GM21576 (cell line): ENCODE data around the gene RGS7.
"Not testable (repeated sequence)": the region's sequence is repeated elsewhere in the genome, so short reads cannot be mapped to it uniquely, and the experiment has no call there.

Experiments
- ATAC-seq: cut with Tn5 transposase; IDR thresholded peaks from one replicate; pipeline ENCODE4 v1.9.1; 2021; ENCODE audit warnings: mild to moderate bottlenecking, moderate library complexity; ENCODE audit not compliant: unreplicated experiment

RGS7 gene

GRCh38 chr1:240941701-240942370, 415.2 kb downstream of the RGS7 start:
- ATAC-seq, result no peak

DNA sequence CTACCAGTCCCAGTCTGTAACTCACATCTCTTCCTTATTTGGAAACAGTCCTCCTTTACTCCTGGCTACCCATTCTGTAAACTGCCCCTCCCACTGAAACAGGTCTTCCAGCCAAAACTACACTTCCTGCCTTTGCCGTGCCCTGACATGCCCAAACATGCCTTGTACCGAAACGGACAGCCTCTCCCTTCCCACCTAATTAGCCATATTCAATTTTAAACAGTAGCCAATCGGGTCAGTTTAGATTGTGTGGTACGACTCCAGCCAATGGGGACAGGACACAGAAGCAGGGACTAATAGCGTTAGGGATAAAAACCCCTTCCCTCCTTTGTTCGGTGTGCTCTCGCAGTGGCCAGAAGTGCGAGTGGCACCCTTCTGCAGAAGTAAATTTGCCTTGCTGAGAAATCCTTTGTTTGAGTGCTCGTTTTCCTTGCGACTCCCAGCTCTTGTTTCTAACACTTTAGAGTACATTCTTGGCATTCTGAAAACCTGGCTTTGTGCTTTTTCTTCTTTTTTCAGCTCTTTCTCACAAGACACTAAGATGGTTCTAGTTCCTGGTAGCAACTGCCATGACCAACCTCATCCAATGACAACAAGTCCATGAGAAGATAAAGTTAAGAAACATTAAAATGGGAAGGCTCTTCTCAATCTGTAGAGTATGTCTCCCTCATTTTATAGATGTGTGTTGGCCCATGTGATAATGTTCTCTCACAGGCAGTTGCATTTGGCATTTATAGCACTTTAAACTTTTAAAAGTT, 419.9 kb downstream of the RGS7 start:
- no peak for ATAC-seq

DNA sequence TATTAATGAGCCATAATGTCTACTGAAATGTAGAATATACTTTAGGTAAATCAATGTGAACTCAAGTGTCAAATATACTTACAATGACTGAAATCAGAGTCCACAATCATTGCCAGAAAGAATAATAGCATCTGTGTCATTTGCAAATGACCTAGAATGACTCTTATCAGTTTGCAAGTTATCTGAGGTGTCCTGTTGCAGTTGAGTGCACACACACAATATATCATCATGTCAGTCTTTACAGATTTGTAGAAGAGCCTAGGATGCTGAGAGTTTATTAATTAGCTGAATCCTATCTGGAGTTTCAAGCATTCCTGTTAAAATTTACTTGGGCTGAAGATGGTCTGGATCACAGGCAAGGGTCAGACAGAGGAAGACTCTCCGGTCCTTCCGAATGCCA, 421.1 kb downstream of the RGS7 start:
- ATAC-seq, result no peak

DNA sequence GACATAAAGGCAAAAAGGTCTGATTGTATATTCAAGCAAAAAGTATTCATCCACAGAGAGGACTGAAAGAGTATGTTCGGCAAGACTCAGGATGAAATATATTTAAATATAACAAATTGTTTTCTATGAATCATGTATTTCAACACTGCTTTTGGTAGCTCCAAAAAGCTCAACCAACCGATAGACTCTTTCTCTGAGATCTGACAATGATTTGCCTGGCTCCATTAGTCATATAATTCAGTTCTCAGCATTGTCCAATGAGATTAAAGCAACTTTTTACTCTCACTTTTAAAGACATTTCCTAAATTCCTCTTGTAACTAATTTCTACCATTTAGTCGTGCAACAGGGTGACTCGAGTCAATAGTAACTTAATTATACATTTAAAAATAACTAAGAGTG, 426.0 kb downstream of the RGS7 start:
- ATAC-seq, result no peak

DNA sequence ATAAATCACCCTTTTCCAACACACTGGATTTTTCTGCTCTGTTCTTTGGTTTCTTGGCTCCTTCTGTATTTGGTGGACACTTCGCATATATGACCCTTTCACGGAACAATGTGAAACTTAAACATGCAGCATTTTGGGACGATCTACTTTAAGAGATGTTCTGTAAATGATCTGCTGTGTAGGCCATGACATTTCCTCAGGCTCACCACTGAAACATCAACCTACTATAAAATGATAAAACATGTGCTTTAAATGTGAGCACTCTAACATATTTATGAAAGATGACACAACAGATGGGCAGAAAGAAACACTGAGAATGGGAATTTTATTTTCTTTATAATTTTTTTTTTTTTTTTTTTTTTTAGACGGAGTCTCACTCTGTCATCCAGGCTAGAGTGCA, 428.7 kb downstream of the RGS7 start:
- no peak for ATAC-seq

GRCh38 chr1:240927821-240928220, 429.2 kb downstream of the RGS7 start:
- ATAC-seq, result no peak

- no peak for ATAC-seq
Measured at GRCh38 chr1:240925273-240925672, 431.7 kb downstream of the RGS7 start.

- ATAC-seq, result no peak
Measured at GRCh38 chr1:240917976-240918375, 439.0 kb downstream of the RGS7 start.

- ATAC-seq, result no peak
Measured at GRCh38 chr1:240914506-240914905, 442.5 kb downstream of the RGS7 start.

DNA sequence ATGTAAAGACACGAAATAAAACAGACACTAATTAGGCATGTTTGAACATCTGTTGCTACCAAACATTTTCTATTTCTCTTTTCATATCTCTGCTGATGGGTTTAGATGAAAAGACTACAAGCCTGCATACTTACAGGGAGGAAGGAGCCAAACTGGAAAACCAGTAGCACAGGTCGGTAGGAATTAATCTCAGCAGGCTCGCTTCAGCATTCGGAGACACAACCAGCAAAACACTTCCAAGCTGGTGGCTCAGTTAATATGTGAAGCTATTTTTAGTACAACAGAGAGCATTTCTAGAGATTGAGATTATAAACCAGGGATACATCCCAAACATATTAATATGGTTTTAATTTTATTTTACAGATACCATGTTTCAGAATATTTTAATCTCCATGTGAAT, 444.2 kb downstream of the RGS7 start:
- ATAC-seq, result no peak

DNA sequence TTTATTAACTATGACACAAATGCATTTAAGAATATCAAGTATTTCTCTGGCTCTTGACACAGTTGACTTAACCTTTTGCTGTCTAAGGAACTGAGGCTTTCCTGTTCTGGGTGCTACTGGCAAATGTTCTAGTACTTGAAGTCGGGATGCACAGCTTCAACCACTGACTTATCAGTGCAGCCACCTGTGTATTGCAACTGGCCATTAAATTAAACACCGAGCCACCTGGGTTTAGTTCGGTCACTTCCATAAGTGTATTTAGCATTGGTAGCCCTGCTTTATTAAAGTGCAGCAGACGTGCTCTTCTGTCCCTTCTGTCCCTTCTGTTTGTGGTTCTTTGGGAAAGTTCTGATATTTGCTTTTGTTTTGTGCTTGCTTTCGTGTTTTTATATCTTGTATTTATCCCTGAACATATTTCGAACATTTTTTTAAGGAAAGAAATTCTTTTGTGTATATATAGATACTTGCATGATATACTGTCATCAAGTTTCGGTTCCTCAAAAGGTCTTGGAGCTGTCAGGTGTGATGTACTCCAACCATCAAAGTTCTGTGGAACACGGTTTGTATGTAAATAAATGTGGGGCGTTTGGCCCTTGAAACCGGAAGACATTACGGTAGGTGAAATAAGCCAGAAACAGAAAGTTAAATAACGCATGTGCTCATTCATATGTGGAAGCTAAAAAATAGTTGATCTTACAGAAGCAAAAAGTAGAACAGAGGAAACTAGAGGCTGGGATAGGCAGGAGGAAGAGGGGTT, 447.1 kb downstream of the RGS7 start:
- ATAC-seq, result peak; percentile 83

DNA sequence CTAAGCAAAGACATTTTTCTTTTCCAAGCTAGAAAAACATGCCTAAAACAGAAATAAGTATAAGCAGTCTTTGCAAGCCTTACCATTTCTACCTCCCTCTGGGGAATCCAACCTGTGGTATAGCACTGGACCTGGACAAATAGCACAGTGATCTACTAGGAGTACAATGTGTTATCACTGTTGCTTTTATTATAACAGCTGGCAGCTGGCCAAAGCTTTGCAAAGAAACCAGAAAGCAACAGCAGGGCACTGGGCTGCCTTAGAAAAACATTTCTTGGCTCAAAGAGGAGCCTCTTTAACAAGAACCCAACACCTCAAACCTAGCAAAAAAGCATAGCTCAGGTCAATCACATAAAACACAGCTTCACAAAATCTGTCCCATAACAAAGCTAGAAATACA, 450.5 kb downstream of the RGS7 start:
- ATAC-seq, result no peak

- no peak for ATAC-seq
Measured at GRCh38 chr1:240905225-240905765, 451.7 kb downstream of the RGS7 start.

DNA sequence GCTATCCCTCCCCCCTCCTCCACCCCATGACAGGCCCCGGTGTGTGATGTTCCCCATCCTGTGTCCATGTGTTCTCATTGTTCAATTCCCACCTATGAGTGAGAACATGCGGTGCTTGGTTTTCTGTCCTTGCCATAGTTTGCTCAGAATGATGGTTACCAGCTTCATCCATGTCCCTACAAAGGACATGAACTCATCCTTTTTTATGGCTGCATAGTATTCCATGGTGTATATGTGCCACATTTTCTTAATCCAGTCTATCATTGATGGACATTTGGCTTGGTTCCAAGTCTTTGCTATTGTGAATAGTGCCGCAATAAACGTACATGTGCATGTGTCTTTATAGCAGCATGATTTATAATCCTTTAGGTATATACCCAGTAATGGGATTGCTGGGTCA, 461.6 kb downstream of the RGS7 start:
- ATAC-seq, result not testable (repeated sequence)

DNA sequence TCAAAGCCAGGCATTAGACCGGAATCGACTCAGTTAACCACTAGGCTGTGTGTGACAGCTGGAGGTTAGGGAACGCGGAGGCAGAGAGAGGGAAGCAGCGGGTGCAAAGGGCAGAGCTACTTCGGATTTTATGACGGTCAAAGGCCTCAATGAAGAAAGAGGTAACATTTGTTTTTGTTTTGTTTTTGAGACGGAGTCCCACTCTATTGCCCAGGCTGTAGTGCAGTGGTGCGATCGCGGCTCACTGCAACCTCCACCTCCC, 468.3 kb downstream of the RGS7 start:
- ATAC-seq, result no peak

GRCh38 chr1:240888039-240888786, 468.8 kb downstream of the RGS7 start:
- peak; percentile 72 for ATAC-seq

DNA sequence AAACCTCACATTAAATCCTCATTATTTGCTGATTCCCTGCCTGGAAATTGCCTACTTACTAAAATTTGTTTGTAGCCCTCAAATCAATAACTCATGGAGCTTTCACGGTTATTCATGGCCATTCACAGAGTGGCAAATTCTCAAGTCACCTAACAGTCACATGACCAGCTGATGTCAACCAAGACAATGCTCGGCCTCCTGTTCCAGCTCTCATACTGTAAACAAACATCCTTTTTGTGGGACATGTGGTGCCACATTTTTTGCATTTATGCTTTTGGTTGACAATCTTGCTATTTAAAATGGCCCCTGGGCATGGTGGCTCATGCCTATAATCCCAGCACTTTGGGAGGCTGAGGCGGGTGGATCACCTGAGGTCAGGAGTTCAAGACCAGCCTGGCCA, 473.5 kb downstream of the RGS7 start:
- ATAC-seq, result no peak

DNA sequence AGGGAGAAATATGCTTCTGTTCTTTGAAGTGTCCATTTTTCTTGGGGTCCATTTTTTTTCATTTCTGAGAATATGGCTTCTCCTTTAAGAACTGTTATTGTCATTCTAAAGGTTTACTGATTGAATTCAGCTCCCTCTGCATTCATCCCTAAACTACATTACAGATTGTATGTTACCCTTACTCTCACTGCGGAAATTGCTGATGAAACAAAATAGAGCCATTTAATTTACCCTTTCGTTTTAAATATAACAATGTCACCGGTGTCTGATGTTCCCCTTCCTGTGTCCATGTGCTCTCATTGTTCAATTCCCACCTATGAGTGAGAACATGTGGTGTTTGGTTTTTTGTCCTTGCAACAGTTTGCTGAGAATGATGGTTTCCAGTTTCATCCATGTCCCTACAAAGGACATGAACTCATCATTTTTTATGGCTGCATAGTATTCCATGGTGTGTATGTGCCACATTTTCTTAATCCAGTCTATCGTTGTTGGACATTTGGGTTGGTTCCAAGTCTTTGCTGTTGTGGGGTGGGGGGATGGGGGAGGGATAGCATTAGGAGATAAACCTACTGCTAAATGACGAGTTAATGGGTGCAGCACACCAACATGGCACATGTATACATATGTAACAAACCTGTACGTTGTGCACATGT, 474.2 kb downstream of the RGS7 start:
- not testable (repeated sequence) for ATAC-seq

DNA sequence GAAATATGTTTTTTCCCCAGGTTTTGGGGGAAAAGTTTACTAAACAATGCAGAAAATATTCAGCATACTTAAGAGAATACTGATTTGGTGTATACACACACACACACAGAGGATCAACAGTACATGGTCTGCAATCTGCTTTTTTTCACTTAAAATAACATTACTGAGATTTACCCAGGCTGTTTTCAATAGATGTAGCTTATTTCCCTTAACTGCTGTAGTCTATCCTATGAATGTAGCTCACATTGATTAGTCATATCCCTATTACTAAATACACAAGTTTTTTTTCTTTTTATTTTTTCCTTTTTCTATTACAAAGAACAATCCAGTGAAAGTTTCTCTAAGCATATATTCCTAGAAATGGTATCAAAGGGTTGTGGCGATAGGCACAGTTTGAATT, 478.4 kb downstream of the RGS7 start:
- no peak for ATAC-seq

- ATAC-seq, result no peak
Measured at GRCh38 chr1:240877605-240878004, 479.4 kb downstream of the RGS7 start.

DNA sequence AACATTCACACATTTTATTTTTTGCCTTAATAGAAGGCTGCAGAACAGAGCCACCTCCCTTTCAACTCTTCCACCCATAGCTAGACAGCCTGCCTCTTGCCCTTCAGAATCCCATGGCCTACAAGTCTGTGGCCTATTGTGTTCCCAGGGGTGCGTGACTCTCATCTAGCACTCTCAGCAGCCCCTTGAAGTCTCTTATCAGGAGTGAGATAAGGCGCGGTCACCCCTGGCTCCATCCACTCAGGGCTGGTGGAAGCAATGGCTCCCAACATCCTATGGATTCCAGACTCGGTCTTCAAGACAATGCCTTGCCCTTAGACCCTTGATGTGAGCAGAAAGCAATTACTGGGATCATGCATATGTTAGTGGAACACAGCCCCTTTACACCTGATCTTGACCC, 480.9 kb downstream of the RGS7 start:
- no peak for ATAC-seq
